ENCODE results near the gene PSRC1.
A peak's percentile ranks its signal among the peaks of the same experiment; 100 is the strongest.
"Not testable (repeated sequence)": the region's sequence is repeated elsewhere in the genome, so short reads cannot be mapped to it uniquely, and the experiment has no call there.

Gene PSRC1

GRCh38 chr1:109290998-109291397, 8.1 kb upstream of the PSRC1 start:
- no peak for DNase-seq (ENCODE audit: low read depth)
- TF ChIP-seq, protein P1, sequence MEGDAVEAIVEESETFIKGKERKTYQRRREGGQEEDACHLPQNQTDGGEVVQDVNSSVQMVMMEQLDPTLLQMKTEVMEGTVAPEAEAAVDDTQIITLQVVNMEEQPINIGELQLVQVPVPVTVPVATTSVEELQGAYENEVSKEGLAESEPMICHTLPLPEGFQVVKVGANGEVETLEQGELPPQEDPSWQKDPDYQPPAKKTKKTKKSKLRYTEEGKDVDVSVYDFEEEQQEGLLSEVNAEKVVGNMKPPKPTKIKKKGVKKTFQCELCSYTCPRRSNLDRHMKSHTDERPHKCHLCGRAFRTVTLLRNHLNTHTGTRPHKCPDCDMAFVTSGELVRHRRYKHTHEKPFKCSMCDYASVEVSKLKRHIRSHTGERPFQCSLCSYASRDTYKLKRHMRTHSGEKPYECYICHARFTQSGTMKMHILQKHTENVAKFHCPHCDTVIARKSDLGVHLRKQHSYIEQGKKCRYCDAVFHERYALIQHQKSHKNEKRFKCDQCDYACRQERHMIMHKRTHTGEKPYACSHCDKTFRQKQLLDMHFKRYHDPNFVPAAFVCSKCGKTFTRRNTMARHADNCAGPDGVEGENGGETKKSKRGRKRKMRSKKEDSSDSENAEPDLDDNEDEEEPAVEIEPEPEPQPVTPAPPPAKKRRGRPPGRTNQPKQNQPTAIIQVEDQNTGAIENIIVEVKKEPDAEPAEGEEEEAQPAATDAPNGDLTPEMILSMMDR (IDR thresholded peaks at IDR 0.05; ENCODE audit: control insufficient read depth, insufficient read depth, low read depth, low read length, missing control alignments): no peak
- H3K4me3 ChIP-seq (ENCODE audit: control insufficient read depth, low read depth, low read length): no peak overlapping the region

DNA sequence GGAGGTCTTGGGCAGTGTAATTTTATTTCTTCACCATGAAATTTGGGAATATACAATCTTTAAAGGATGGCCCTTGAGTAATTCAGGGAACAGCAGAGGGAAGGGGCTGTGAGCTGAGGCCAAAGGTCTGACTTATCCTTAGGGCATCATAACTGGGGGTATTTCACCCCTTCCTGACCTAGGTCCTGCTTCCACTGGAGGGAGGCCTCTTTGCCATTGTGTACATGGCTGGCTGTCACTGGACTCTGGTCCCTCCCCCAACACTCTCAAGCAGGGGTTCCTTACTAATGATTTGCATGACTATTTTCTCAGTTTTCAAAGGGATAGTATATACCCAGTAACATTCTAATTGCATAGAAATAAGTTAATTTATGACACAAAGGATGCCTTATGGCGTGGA, 7.2 kb upstream of the PSRC1 start:
- H3K4me3 ChIP-seq (ENCODE audit: control insufficient read depth, low read depth, low read length): no peak overlapping the region
- DNase-seq (ENCODE audit: low read depth): no peak
- TF ChIP-seq, protein P1 (IDR thresholded peaks at IDR 0.05; ENCODE audit: control insufficient read depth, insufficient read depth, low read depth, low read length, missing control alignments): no peak

- DNase-seq (ENCODE audit: low read depth): not testable (repeated sequence)
These were observed 3.8 kb upstream of the PSRC1 start for GRCh38 chr1:109286762-109287161.

DNA sequence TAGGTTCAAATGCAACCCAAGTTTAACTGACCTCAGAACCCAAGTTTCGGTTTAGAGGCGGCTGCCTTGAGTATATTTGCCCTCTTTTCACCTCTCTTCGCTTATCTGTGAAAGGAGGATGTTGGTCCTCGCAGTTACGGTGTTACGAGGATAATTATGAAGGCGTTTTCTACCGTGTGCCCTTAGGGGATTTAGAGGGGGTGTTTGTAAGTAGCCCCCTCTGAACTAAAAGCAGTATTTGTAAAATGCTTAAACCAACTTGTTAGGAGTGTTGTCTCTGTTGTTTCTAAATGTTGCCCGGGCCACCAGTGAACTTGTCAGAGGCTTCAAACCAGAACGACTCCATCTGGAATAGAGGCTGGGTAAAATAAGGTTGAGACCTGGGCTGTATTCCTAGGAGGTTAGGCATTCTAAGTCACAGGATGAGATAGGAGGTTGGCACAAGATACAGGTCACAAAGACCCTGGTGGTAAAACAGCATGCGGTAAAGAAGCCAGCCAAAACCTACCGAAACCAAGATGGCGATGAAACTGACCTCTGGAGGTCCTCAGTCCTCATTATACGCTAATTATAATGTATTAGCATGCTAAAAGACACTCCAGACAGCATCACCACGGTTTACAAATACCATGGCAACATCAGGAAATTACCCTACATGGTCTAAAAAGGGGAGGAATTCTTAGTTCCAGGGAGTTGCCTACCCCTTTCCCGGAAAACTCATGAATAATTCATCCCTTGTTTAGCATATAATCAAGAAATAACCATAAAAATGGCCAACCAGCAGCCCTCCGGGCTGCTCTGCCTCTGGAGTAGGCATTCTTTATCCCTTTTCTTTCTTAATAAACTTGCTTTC, 1.0 kb upstream of the PSRC1 start:
- DNase-seq (ENCODE audit: low read depth): no peak
- TF ChIP-seq, protein P1 (IDR thresholded peaks at IDR 0.05; ENCODE audit: control insufficient read depth, insufficient read depth, low read depth, low read length, missing control alignments): no peak
- peak overlapping the region; percentile 85 for H3K4me3 ChIP-seq (ENCODE audit: control insufficient read depth, low read depth, low read length)

More at GRCh38 chr1:109286762-109287161, 3.8 kb upstream of the PSRC1 start:
- not testable (repeated sequence) for H3K4me3 ChIP-seq (ENCODE audit: control insufficient read depth, low read depth, low read length)

DNA sequence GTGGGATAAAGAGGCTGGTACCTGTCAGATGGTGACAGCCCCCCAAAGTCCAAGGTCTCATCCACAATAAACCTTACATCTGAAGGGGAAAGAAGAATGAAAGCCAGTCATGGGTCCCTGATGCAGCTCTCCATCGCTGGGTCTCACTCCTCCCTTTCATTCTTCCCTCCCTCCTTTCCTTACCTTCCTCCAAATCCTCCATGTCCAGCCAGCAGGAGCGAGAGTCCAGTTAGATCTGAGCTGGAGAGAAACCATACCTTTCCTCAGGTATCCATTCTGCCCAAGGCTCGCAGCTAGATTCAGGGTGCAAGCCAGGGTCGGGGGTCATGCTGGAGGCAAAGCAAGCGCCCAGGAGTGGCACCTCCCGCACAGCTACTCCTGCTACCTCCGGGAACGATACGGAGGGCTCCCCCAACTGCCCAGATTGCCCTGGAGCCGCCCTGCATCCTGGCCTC, 421 bp downstream of the PSRC1 start:
- peak overlapping the region; percentile 85 for H3K4me3 ChIP-seq (ENCODE audit: control insufficient read depth, low read depth, low read length)
- no peak for DNase-seq (ENCODE audit: low read depth)
- TF ChIP-seq, protein P1 (IDR thresholded peaks at IDR 0.05; ENCODE audit: control insufficient read depth, insufficient read depth, low read depth, low read length, missing control alignments): no peak

DNA sequence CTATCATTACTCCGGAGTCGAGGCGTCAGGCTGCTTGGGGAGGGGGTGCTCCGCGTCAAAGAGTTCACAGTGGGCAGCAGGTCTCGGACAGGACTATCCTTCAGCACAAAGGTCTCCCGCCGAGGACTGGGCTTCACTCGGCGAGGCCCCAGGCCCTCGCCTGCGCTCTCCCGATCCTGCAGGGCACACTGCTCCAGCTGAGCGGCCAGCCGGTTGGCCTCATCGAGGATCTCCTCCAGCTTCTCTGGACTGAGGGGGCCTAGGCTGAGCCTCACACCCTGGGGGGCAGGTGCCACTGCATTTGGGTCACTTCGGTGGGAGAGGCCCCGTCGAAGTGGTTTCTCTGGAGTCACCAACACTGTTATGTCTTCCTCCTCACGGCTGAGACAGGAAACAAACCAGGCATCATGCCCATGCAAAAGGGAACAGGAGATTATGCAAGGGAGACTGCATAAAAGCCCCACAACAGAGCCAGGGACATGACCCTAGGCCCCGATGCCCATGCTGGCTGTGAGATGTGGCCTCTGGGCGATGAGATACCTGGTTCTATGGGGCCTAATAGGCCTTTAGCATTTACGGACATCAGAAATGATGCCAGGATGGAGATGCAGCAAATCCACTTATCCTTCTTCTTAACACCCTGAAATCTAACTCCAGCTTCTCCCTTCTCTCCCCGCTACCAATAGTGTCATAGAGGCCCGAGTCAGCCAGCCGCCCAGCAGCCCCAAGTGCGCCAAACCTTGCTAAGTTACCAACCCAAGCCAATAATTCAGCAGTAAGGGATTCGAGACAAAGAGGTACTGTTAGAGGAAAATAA, 1.1 kb downstream of the PSRC1 start:
- no peak for DNase-seq (ENCODE audit: low read depth)
- TF ChIP-seq, protein P1 (IDR thresholded peaks at IDR 0.05; ENCODE audit: control insufficient read depth, insufficient read depth, low read depth, low read length, missing control alignments): no peak
- H3K4me3 ChIP-seq (ENCODE audit: control insufficient read depth, low read depth, low read length): peak overlapping the region; percentile 85

DNA sequence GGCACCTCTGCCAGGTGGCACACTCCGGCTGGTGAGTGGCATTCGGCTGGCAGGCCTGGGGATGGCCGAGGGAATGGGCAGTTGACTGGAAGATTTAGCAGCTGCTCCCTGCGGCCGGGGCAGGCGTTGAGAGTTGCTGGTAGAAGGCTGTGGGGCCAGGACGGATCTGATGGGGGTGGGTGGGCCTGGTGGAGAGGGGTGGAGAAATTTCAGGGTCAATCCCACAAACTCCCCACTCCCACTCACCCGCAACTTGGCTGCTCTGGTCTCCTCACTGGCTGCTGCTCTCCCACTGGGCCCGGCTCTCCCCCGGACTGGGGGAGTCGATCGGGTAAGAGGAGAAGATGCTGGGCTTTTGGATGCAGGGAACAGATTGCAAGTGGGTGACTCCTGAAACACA, 2.1 kb downstream of the PSRC1 start:
- TF ChIP-seq, protein P1 (IDR thresholded peaks at IDR 0.05; ENCODE audit: control insufficient read depth, insufficient read depth, low read depth, low read length, missing control alignments): no peak
- no peak for DNase-seq (ENCODE audit: low read depth)
- no peak overlapping the region for H3K4me3 ChIP-seq (ENCODE audit: control insufficient read depth, low read depth, low read length)
